HL-60 (cell line): ENCODE data around the gene CCNYL1.
A peak's percentile ranks its signal among the peaks of the same experiment; 100 is the strongest.

Experiments used
- DNase-seq, 2 experiments: peaks; one replicate each; pipeline ENCODE4 v3.0.0-alpha.2; 2010 to 2020; ENCODE audit warnings: low read depth in 1 of 2, low spot score in 1 of 2
- H3K27ac ChIP-seq: fragments of 250-450 bp; sonication (Bioruptor Pico); replicated peaks from 2 replicates; pipeline ENCODE4 v1.5.1; 2020; ENCODE audit warnings: mild to moderate bottlenecking, moderate library complexity
- H3K27me3 ChIP-seq: fragments of 250-450 bp; sonication (Bioruptor Pico); 2 replicates; pipeline ENCODE4 v1.5.1; 2021; ENCODE audit warnings: mild to moderate bottlenecking, moderate library complexity; ENCODE audit not compliant: insufficient read depth, poor library complexity, severe bottlenecking
- H3K4me3 ChIP-seq: replicated peaks from 2 replicates; pipeline ENCODE4 v1.5.1; 2011; ENCODE audit warnings: mild to moderate bottlenecking, control low read depth, low read length; ENCODE audit not compliant: insufficient read depth
- GABPA ChIP-seq: IDR thresholded peaks from 2 replicates; pipeline ENCODE4 v1.6.1; 2012; ENCODE audit warnings: low read depth
- POLR2AphosphoS5 ChIP-seq: IDR thresholded peaks from 2 replicates; pipeline ENCODE4 v1.6.1; 2012; ENCODE audit warnings: low read depth
- REST ChIP-seq: IDR thresholded peaks from 2 replicates; pipeline ENCODE4 v1.6.1; 2012; ENCODE audit warnings: low read depth; ENCODE audit not compliant: insufficient replicate concordance
- SPI1 ChIP-seq: IDR thresholded peaks from 2 replicates; pipeline ENCODE4 v1.6.1; 2012; ENCODE audit warnings: low read depth, mild to moderate bottlenecking, borderline replicate concordance
- long read RNA-seq: library from polyadenylated mRNA; unstranded; transcript quantifications from one replicate; pipeline ENCODE4 v2.0.0, GENCODE V29; 2020
- TF ChIP-seq, protein P1 (sequence below): IDR thresholded peaks from one replicate; pipeline ENCODE4 v1.5.1; 2011; ENCODE audit warnings: low read length, control low read depth, inconsistent platforms; ENCODE audit not compliant: insufficient read depth

The CCNYL1 gene
- long read RNA-seq, partial matches to known transcripts = 0 of 2 reads
- long read RNA-seq, other reads (novel, unspliced or antisense) = 2 of 2 reads

GRCh38 chr2:207710814-207711740 lies at the start of gene CCNYL1:
TSS of gene CCNYL1 (plus strand) at chr2:207711640. CDS start at chr2:207711897, 257 bp downstream.
- Histone ChIP-seq H3K27ac (peak within 1 kb of the TSS; percentile 84), H3K4me3 (peak within 1 kb of the TSS; percentile 76), H3K27me3 (no peaks in the 10 kb centered on the region)
- peak; percentile 96 to 99 for DNase-seq
- TF ChIP-seq, protein P1, sequence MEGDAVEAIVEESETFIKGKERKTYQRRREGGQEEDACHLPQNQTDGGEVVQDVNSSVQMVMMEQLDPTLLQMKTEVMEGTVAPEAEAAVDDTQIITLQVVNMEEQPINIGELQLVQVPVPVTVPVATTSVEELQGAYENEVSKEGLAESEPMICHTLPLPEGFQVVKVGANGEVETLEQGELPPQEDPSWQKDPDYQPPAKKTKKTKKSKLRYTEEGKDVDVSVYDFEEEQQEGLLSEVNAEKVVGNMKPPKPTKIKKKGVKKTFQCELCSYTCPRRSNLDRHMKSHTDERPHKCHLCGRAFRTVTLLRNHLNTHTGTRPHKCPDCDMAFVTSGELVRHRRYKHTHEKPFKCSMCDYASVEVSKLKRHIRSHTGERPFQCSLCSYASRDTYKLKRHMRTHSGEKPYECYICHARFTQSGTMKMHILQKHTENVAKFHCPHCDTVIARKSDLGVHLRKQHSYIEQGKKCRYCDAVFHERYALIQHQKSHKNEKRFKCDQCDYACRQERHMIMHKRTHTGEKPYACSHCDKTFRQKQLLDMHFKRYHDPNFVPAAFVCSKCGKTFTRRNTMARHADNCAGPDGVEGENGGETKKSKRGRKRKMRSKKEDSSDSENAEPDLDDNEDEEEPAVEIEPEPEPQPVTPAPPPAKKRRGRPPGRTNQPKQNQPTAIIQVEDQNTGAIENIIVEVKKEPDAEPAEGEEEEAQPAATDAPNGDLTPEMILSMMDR = no peak
- peak; percentile 53 for TF ChIP-seq REST
- peak; percentile 94 for TF ChIP-seq SPI1
- peak; percentile 83; the same call in 1 of the 2 replicates for TF ChIP-seq POLR2AphosphoS5
- no peak for TF ChIP-seq GABPA

- Histone ChIP-seq H3K27ac (no peak overlapping the region), H3K4me3 (no peak overlapping the region), H3K27me3 (no peaks in the 10 kb centered on the region)
- TF ChIP-seq POLR2AphosphoS5 (no peak), SPI1 (peak; percentile 65)
- peak; percentile 12 to 31 for DNase-seq
Observed at GRCh38 chr2:207662203-207662602, 49.2 kb upstream of the CCNYL1 start.

DNA sequence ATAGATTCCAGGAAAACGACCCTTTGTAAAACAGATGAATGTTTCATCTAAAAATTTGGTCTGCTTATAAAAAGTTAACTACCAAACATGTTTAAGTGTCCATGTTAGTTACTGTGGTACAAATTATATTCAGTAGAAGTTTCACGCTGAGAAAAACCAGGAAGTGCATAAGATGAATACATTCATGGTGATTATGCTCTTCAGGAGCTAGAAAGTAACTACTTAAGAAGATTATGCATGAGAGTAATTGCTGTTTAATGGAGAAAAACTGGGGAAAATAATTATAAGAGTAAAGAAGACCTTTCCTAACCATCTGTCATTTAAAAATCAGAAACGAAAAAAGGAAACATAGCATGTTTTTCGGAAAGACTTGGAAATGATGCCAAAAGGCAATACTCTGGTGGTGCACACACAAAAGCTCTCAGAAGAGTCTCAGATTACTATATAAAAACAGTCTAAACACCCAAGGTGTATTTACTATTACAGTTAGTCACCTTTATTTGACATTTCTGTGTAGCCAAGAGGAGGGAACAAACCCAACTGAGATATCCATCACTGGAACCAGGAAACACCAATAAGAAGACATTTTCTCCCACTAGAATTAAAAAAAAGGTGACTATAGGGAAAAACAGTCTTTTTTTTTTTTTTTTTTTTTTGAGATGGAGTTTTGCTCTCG lies 47.4 kb upstream of the CCNYL1 start:
- H3K27me3 ChIP-seq = no peaks in the 10 kb centered on the region
- no peak for DNase-seq
- H3K4me3 ChIP-seq = no peak overlapping the region
- TF ChIP-seq, protein P1 = no peak
- peak; percentile 35; the same call in 1 of the 2 replicates for TF ChIP-seq SPI1
- no peak overlapping the region for H3K27ac ChIP-seq

- TF ChIP-seq POLR2AphosphoS5 (no peak), GABPA (no peak), SPI1 (no peak), REST (no peak)
- TF ChIP-seq, protein P1 = no peak
- H3K27me3 ChIP-seq = no peaks in the 10 kb centered on the region
- no peak overlapping the region for H3K27ac ChIP-seq
- no peak for DNase-seq
- no peak overlapping the region for H3K4me3 ChIP-seq
Observed at GRCh38 chr2:207670887-207671286, 40.6 kb upstream of the CCNYL1 start.
